ENCODE results near the gene TBC1D14. TPM values are rescaled to one million over a fixed set of nuclear protein-coding genes. Genes with fewer than 3 reads are reported as not detected.

TBC1D14 gene
- total and polyA plus RNA-seq, 10 of the 15 experiments (the other 5 are each of a cell fraction or from before 2014, with no cell fraction given): 0.87 to 39.3 (median 30.1) TPM

- BruUV-seq (replicated peaks): no TSS peak
- no peaks in the 10 kb centered on the region for H3K27me3 ChIP-seq (replicated peaks in 1 of 2; ENCODE audit: control insufficient read depth in 2 of 2, insufficient read depth in 2 of 2, low read length in 1 of 2)
- intact Hi-C loops (cut with micrococcal nuclease; ENCODE audit: unreplicated experiment) (loop anchor here (1.0 to 5.0 kb wide), 2 partner anchors 62 to 96 kb away; no protein-coding TSS in a partner anchor), in situ Hi-C loops (cut with MboI) (no loop called here)
- H3K9ac ChIP-seq (ENCODE audit: control insufficient read depth, insufficient read depth, low read length): no peak overlapping the region
- H4K20me1 ChIP-seq (ENCODE audit: control insufficient read depth, insufficient read depth): no peaks in the 10 kb centered on the region
- H3K36me3 ChIP-seq (ENCODE audit: control insufficient read depth in 2 of 2, insufficient read depth in 2 of 2, low read length in 1 of 2): no peaks in the 10 kb centered on the region; a peak in 2 of 4 replicates
- H3K4me2 ChIP-seq (ENCODE audit: control insufficient read depth, insufficient read depth): no peak overlapping the region
- ChIA-PET CTCF (interaction anchor here (0.6 to 6.4 kb wide), 28 partner anchors 9 to 111 kb away, joined by 3 to 80 read pairs (median 6); partner anchors contain the start of gene GRPEL1), RAD21 (ENCODE audit: unreplicated experiment) (interaction anchor here (1.1 to 1.9 kb wide), 9 partner anchors 9 to 196 kb away, joined by 3 to 20 read pairs (median 4); partner anchors contain the start of gene GRPEL1), SMC1A (ENCODE audit: uncharacterized antibody, unreplicated experiment) (interaction anchor here (0.8 to 3.8 kb wide), 16 partner anchors 8 to 254 kb away, joined by 3 to 18 read pairs (median 6); no protein-coding TSS in a partner anchor), POLR2A (interaction anchor here (0.6 to 1.5 kb wide), 5 partner anchors 8 to 200 kb away, joined by 3 to 7 read pairs (median 3); partner anchors contain the start of gene TADA2B)
- H3K4me3 ChIP-seq: no peak overlapping the region
- 21% methylated on average over 7 of the region's 7 CpGs for WGBS (ENCODE audit: insufficient coverage, insufficient replicate concordance, low lambda C conversion rate, missing lambda C conversion rate)
- H3K9me3 ChIP-seq (replicated peaks; ENCODE audit: control insufficient read depth, insufficient read depth, low read length): no peaks in the 10 kb centered on the region
- no peak overlapping the region for H3K27ac ChIP-seq (ENCODE audit: control insufficient read depth, insufficient read depth)
- FAIRE-seq (peak; percentile 79), ATAC-seq (peak; percentile 86), DNase-seq (ENCODE audit: low read depth, low spot score) (peak; percentile 40)
- peaks cover 18% of the 10 kb centered on the region for H3K4me1 ChIP-seq (ENCODE audit: control insufficient read depth, insufficient read depth, low read length)
- no peak overlapping the region for H2AFZ ChIP-seq (ENCODE audit: control insufficient read depth, low read depth, low read length)
- H3K79me2 ChIP-seq (ENCODE audit: control insufficient read depth, insufficient read depth, low read length): no peaks in the 10 kb centered on the region; the same call in 1 of the 2 replicates
- TF ChIP-seq CUX1 (IDR thresholded peaks at IDR 0.05; ENCODE audit: insufficient replicate concordance, low read depth, low read length): peak; percentile 46
- TF ChIP-seq SMARCA5 (IDR thresholded peaks at IDR 0.05): 0 out of 2 replicates have a peak, but pooled peaks have one; percentile 45
- TF ChIP-seq CEBPB (IDR thresholded peaks at IDR 0.05; ENCODE audit: borderline replicate concordance in 1 of 2, low read depth in 2 of 2, low read length in 2 of 2): no peak
- TF ChIP-seq SUZ12 (IDR thresholded peaks at IDR 0.05; ENCODE audit: unreplicated experiment): no peak
- no peak for TF ChIP-seq MEF2B (IDR thresholded peaks at IDR 0.05; ENCODE audit: partially characterized antibody, poor library complexity, severe bottlenecking)
- TF ChIP-seq PBX3 (IDR thresholded peaks at IDR 0.05; ENCODE audit: insufficient replicate concordance, low read depth, low read length): peak; percentile 40
- TF ChIP-seq SMC3 (IDR thresholded peaks at IDR 0.05; ENCODE audit: borderline replicate concordance, low read length): peak; percentile 82; the same call in 1 of the 2 replicates
- peak; percentile 50; the same call in 1 of the 2 replicates for TF ChIP-seq EED (IDR thresholded peaks at IDR 0.05; ENCODE audit: low read depth)
- TF ChIP-seq IRF4 (IDR thresholded peaks at IDR 0.05; ENCODE audit: low read depth, low read length): 0 out of 2 replicates have a peak, but pooled peaks have one; percentile 22
- no peak for TF ChIP-seq MXI1 (IDR thresholded peaks at IDR 0.05; ENCODE audit: low read depth, low read length)
- TF ChIP-seq RUNX3 (IDR thresholded peaks at IDR 0.05; ENCODE audit: low read length): peak; percentile 82
- peak; percentile 56; the same call in 1 of the 2 replicates for TF ChIP-seq IKZF1 (conservative IDR thresholded peaks at IDR 0.05)
- peak; percentile 90 to 99 (median 99) for TF ChIP-seq CTCF (IDR thresholded peaks at IDR 0.05 in 2 of 3, conservative IDR thresholded peaks at IDR 0.05 in 1 of 3; ENCODE audit: control insufficient read depth in 2 of 3, extremely low read depth in 1 of 3, insufficient read depth in 1 of 3, low read depth in 3 of 3, low read length in 3 of 3)
- peak; percentile 52; the same call in 1 of the 2 replicates for TF ChIP-seq YY1 (IDR thresholded peaks at IDR 0.05; ENCODE audit: low read depth, low read length)
Observed at GRCh38 chr4:6974138-6974848, 64.7 kb downstream of the TBC1D14 start.
